HFFc6 (cell line): ENCODE results near the gene SLC25A44. TPM values are rescaled to one million over a fixed set of nuclear protein-coding genes. Genes with fewer than 3 reads are reported as not detected.

ENCODE experiments used
- DNase-seq: peaks from one replicate; pipeline ENCODE4 v3.0.0-alpha.2; 2018
- H3K27ac Mint-ChIP-seq: 2 replicates; pipeline ENCODE4 v1.8.0; 2020; ENCODE audit warnings: mild to moderate bottlenecking, mixed read lengths
- H3K27me3 Mint-ChIP-seq: 2 replicates; pipeline ENCODE4 v1.8.0; 2021; ENCODE audit warnings: mild to moderate bottlenecking, moderate library complexity, mixed read lengths; ENCODE audit not compliant: insufficient read depth
- H3K36me3 Mint-ChIP-seq: 2 replicates; pipeline ENCODE4 v1.8.0; 2021; ENCODE audit warnings: low read depth, mixed read lengths
- H3K4me1 Mint-ChIP-seq: 2 replicates; pipeline ENCODE4 v1.8.0; 2020; ENCODE audit warnings: low read depth, mixed read lengths
- H3K4me3 Mint-ChIP-seq: 2 replicates; pipeline ENCODE4 v1.8.0; 2020; ENCODE audit warnings: mild to moderate bottlenecking, moderate library complexity, mixed read lengths
- H3K9me3 Mint-ChIP-seq: 2 replicates; pipeline ENCODE4 v1.8.0; 2020; ENCODE audit warnings: mild to moderate bottlenecking, mixed read lengths
- total RNA-seq, 6 experiments: library from RNA; stranded (reverse); fragmentation: NEBNext Ultra II Directional; extraction: Animal tissue kit (Norgen Biotek cat#: 25700); gene quantifications; 2 replicates in 1 of 6; 3 replicates in 5 of 6; pipeline ENCODE4 v1.2.3, GENCODE V29; 2021
- TF ChIP-seq, protein P1 (sequence below): fragments of 200-600 bp; sonication (generic); IDR thresholded peaks from 2 replicates; pipeline ENCODE4 v1.5.0; 2021; ENCODE audit warnings: antibody characterized with exemption, mild to moderate bottlenecking

Gene SLC25A44
- total RNA-seq, 6 experiments from 2014 or later = 19.6 to 25.2 (median 23.4) TPM

DNA sequence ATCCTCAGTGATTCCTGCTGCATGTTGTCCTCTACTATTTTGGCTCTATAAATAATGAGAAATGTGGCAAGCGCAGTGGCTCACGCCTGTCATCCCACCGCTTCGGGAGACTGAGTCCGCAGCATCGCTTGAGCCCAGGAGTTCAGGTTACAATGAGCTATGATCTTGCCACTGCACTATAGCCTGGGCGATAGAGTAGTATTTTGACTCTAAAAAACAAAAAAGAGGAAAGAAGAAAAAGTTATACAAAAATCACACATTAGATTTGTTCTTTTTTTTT, 756 bp upstream of the SLC25A44 start:
- Mint-ChIP-seq H3K4me1 (peaks cover 33% of the 10 kb centered on the region), H3K36me3 (peaks cover 15% of the 10 kb centered on the region), H3K9me3 (no peaks in the 10 kb centered on the region), H3K27ac (peak overlapping the region; percentile 90), H3K4me3 (peak overlapping the region; percentile 99), H3K27me3 (peaks cover 1% of the 10 kb centered on the region; the same call in 1 of the 2 replicates)
- DNase-seq = no peak
- TF ChIP-seq, protein P1, sequence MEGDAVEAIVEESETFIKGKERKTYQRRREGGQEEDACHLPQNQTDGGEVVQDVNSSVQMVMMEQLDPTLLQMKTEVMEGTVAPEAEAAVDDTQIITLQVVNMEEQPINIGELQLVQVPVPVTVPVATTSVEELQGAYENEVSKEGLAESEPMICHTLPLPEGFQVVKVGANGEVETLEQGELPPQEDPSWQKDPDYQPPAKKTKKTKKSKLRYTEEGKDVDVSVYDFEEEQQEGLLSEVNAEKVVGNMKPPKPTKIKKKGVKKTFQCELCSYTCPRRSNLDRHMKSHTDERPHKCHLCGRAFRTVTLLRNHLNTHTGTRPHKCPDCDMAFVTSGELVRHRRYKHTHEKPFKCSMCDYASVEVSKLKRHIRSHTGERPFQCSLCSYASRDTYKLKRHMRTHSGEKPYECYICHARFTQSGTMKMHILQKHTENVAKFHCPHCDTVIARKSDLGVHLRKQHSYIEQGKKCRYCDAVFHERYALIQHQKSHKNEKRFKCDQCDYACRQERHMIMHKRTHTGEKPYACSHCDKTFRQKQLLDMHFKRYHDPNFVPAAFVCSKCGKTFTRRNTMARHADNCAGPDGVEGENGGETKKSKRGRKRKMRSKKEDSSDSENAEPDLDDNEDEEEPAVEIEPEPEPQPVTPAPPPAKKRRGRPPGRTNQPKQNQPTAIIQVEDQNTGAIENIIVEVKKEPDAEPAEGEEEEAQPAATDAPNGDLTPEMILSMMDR = no peak

DNA sequence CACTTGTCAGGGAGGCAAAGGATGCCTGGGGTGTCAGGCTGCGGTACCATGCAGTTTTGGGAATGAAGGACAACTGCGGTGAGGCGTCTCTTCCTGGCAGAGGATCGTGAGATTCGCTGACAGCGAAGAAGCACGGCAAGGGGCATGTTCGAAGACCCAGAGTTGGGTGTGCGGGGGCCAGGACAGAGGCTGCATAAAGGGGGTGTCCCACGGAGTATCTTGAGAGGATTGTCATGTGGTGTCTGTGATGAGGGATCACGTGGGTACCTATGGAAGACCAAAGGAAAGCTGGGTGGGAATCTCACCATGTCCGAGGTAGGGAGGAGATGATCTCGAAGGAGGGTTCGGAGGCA, 372 bp downstream of the SLC25A44 start:
- H3K27ac Mint-ChIP-seq = peak overlapping the region; percentile 90
- peaks cover 33% of the 10 kb centered on the region for H3K4me1 Mint-ChIP-seq
- TF ChIP-seq, protein P1 = no peak
- no peaks in the 10 kb centered on the region for H3K9me3 Mint-ChIP-seq
- peaks cover 17% of the 10 kb centered on the region for H3K36me3 Mint-ChIP-seq
- no peaks in the 10 kb centered on the region for H3K27me3 Mint-ChIP-seq
- DNase-seq = no peak
- H3K4me3 Mint-ChIP-seq = peak overlapping the region; percentile 99

DNA sequence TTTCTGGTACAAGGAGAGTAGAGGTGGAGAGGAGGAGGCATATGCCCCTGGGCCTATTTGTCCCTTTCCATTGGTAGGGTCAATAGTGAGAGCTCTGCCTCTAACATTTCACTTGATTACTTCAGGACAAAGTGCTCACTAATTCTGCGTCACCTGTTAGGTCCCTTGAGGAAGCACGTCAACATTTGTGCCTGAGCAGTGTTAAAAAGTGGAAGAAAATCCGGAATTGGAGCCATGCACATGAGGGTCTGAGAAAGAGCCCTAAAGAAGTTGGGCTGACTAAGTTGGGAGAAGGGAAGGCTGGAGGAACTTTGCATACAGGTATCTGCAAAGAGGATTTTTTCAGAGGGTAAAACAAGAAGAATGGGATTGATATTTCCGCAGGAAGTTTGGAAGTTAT, 1.9 kb downstream of the SLC25A44 start:
- peaks cover 38% of the 10 kb centered on the region for H3K4me1 Mint-ChIP-seq
- TF ChIP-seq, protein P1 = no peak
- H3K9me3 Mint-ChIP-seq = no peaks in the 10 kb centered on the region
- no peaks in the 10 kb centered on the region for H3K27me3 Mint-ChIP-seq
- peaks cover 28% of the 10 kb centered on the region for H3K36me3 Mint-ChIP-seq
- 0 out of 2 replicates have a peak overlapping the region, but pooled peaks have one; percentile 18 for H3K27ac Mint-ChIP-seq
- no peak for DNase-seq
- peak overlapping the region; percentile 52 for H3K4me3 Mint-ChIP-seq

DNA sequence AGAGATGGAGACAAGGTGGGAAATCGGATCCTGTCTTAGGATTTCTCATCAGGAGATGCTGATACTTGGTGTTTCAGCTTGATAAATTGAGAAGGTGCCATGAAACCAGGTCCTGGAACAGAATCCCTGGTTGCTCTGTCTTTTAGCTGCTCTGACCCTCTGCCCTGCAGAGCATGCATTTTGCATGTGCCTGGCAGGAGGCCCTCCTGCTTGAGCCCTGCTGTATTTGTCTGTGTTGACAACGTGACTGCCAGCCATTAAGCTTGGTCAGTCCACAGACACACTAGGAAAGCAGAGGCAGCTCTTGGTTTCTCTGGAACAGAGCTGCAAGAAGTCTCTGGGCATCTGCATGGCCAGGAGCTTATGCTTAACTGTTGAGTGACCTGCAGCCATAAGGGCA, 2.5 kb downstream of the SLC25A44 start:
- Mint-ChIP-seq H3K9me3 (no peaks in the 10 kb centered on the region), H3K4me3 (no peak overlapping the region), H3K27me3 (no peaks in the 10 kb centered on the region), H3K36me3 (peaks cover 28% of the 10 kb centered on the region), H3K4me1 (peaks cover 38% of the 10 kb centered on the region), H3K27ac (no peak overlapping the region)
- DNase-seq = no peak
- TF ChIP-seq, protein P1 = no peak

DNA sequence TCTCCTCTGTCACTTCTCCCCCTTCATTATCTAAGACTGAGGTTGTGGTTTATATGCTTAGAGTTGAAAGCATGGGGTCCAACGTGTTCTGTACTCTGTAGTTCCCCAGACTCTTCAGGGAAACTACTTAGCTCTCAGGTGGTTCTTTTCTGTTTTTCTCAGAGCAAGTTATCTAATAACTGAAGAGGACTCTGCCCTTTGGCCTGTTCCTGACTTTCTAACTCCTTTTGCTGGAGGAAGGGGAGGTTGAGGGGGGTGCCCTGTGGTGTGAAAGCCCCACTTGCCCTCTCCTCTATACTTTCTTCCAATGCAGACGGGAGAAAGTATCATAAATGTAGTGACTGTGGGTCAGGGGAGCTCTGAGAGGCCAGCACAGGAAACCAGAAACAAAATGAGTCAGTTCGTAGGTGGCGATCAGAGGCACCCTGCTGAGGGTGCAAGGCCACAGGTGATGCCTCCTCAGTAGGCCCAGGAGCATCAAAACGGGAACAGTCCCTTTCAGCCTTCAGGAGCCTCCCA, 5.0 kb downstream of the SLC25A44 start:
- no peak overlapping the region for H3K4me3 Mint-ChIP-seq

More for the DNA sequence above, 5.0 kb downstream of the SLC25A44 start:
- TF ChIP-seq, protein P1 = no peak
- Mint-ChIP-seq H3K27ac (no peak overlapping the region), H3K27me3 (no peaks in the 10 kb centered on the region), H3K4me1 (peaks cover 27% of the 10 kb centered on the region), H3K36me3 (peaks cover 28% of the 10 kb centered on the region), H3K9me3 (no peaks in the 10 kb centered on the region)
- no peak for DNase-seq
